A549 (cell line): ENCODE measurements around the gene ZNF200.

Source experiments
- CHD2 ChIP-seq: fragments of 150-350 bp; IDR thresholded peaks from 2 replicates; pipeline ENCODE4 v1.6.1; 2014; ENCODE audit warnings: low read length; ENCODE audit not compliant: partially characterized antibody
- JUNB ChIP-seq: fragments of >200 bp; sonication (Bioruptor Twin); formaldehyde crosslinking; IDR thresholded peaks from 2 replicates; pipeline ENCODE4 v1.6.1; 2016
- NR3C1 ChIP-seq: fragments of >200 bp; sonication (Bioruptor Twin); formaldehyde crosslinking; IDR thresholded peaks from 3 replicates; pipeline ENCODE4 v1.6.1; 2017
- RCOR1 ChIP-seq: fragments of 150-350 bp; IDR thresholded peaks from 2 replicates; pipeline ENCODE4 v1.6.1; 2014; ENCODE audit warnings: antibody characterized with exemption, low read length, low read depth
- TF ChIP-seq, protein P1 (sequence below): fragments of >200 bp; sonication (Bioruptor Twin); formaldehyde crosslinking; IDR thresholded peaks from 3 replicates; pipeline ENCODE4 v1.5.1; 2016

DNA sequence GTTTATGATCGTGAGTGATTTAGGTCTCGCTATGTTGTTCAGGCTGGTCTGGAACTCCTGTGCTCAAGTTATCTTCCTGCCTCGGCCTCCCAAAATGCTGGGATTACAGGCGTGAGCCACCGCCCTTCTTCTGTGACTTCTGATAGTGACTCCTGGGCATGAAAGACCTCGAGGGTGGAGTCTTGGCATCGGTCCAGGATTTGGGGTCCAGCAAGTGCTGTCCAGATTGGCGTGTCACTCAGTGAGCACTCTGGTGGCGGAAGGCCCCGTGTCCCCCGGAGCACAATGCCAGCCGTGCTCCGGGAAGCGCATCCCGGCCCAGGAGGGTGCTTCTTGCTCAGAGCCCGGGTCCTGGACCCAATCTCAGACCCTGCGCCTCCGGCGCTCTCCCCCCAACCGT is 40.2 kb downstream of the ZNF200 start:
- TF ChIP-seq JUNB: no peak
- no peak for TF ChIP-seq NR3C1
- TF ChIP-seq, protein P1, sequence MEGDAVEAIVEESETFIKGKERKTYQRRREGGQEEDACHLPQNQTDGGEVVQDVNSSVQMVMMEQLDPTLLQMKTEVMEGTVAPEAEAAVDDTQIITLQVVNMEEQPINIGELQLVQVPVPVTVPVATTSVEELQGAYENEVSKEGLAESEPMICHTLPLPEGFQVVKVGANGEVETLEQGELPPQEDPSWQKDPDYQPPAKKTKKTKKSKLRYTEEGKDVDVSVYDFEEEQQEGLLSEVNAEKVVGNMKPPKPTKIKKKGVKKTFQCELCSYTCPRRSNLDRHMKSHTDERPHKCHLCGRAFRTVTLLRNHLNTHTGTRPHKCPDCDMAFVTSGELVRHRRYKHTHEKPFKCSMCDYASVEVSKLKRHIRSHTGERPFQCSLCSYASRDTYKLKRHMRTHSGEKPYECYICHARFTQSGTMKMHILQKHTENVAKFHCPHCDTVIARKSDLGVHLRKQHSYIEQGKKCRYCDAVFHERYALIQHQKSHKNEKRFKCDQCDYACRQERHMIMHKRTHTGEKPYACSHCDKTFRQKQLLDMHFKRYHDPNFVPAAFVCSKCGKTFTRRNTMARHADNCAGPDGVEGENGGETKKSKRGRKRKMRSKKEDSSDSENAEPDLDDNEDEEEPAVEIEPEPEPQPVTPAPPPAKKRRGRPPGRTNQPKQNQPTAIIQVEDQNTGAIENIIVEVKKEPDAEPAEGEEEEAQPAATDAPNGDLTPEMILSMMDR: no peak
- TF ChIP-seq CHD2: no peak
- no peak for TF ChIP-seq RCOR1
